ENCODE results near the gene TEX47. TPM values are rescaled to one million over a fixed set of nuclear protein-coding genes. Genes with fewer than 3 reads are reported as not detected.

TEX47 gene
- polyA plus RNA-seq, 1 donor, result not detected

- no peak for DNase-seq (ENCODE audit: low read depth)
Measured at GRCh38 chr7:88746126-88746525, 49.4 kb downstream of the TEX47 start.

Other genes with a start within 250 kb of the TEX47 start
- gene ZNF804B, start 36.0 kb downstream of the TEX47 start, polyA plus RNA-seq (ENCODE audit: insufficient read length), result not detected

Measured in forelimb muscle (tissue), 1 donor.